KMS-11 (cell line): Measurements from ENCODE around the gene TMEM95.
"Not testable (repeated sequence)": the region's sequence is repeated elsewhere in the genome, so short reads cannot be mapped to it uniquely, and the experiment has no call there.

Source experiments
- H2AFZ ChIP-seq: fragments of 200-600 bp; sonication (generic); 2 replicates; pipeline ENCODE4 v1.6.1; 2016; ENCODE audit warnings: antibody characterized with exemption, mixed run types, low read depth
- H3K27ac ChIP-seq: fragments of 200-600 bp; sonication (generic); 2 replicates; pipeline ENCODE4 v1.6.1; 2016; ENCODE audit warnings: mild to moderate bottlenecking, mixed run types
- H3K27me3 ChIP-seq: fragments of 200-600 bp; sonication (generic); 2 replicates; pipeline ENCODE4 v1.6.1; 2017; ENCODE audit warnings: mild to moderate bottlenecking, low read depth, mixed run types, moderate library complexity; ENCODE audit not compliant: insufficient read depth
- H3K36me3 ChIP-seq: fragments of 200-600 bp; sonication (generic); 2 replicates; pipeline ENCODE4 v1.6.1; 2017; ENCODE audit warnings: mild to moderate bottlenecking, mixed run types; ENCODE audit not compliant: insufficient read depth
- H3K4me1 ChIP-seq: fragments of 200-600 bp; sonication (generic); 2 replicates; pipeline ENCODE4 v1.6.1; 2016; ENCODE audit warnings: mild to moderate bottlenecking, low read depth, mixed run types; ENCODE audit not compliant: poor library complexity, severe bottlenecking
- H3K4me2 ChIP-seq: fragments of 200-600 bp; sonication (generic); 2 replicates; pipeline ENCODE4 v1.7.0; 2016; ENCODE audit warnings: mild to moderate bottlenecking, mixed run types
- H3K4me3 ChIP-seq: fragments of 200-600 bp; sonication (generic); IDR thresholded peaks from 2 replicates; pipeline ENCODE4 v1.6.1; 2017; ENCODE audit warnings: low read depth, low read length, mixed read lengths; ENCODE audit not compliant: insufficient read depth
- H3K79me2 ChIP-seq: fragments of 200-600 bp; sonication (generic); 2 replicates; pipeline ENCODE4 v1.6.1; 2016; ENCODE audit warnings: low read depth, mixed run types; ENCODE audit not compliant: insufficient read depth
- H3K9ac ChIP-seq: fragments of 200-600 bp; sonication (generic); 2 replicates; pipeline ENCODE4 v1.6.1; 2016; ENCODE audit warnings: mild to moderate bottlenecking, mixed run types
- H4K20me1 ChIP-seq: fragments of 200-600 bp; sonication (generic); 2 replicates; pipeline ENCODE4 v1.6.1; 2016; ENCODE audit warnings: mild to moderate bottlenecking, mixed run types; ENCODE audit not compliant: insufficient read depth
- TF ChIP-seq, protein P1 (sequence below): fragments of 200-600 bp; sonication (generic); conservative IDR thresholded peaks from 2 replicates; pipeline ENCODE4 v1.6.1; 2017; ENCODE audit warnings: low read depth, mild to moderate bottlenecking, antibody characterized with exemption, low read length, moderate library complexity, mixed read lengths

Gene TMEM95

DNA sequence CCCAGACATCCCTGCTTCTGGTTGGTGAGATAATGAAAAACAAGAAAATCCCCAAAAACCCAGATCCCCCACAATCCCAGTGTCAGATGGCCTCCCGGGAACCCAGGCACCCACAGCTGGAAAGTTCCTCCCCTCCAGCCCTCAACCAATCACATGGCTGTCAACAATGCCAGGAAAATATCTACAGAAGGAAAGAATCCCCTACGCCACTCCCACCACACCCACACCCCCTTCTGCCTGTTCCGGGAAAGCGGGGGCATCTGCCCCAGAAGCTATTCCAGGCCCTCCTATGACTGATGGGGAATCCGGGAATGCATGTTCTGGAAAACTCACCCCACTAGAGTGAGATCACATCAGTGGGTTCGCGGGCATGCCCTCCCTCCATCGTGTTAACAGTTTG is 1.8 kb downstream of the TMEM95 start:
- H4K20me1 ChIP-seq = no peaks in the 10 kb centered on the region
- H3K36me3 ChIP-seq = no peaks in the 10 kb centered on the region
- no peak overlapping the region for H3K27ac ChIP-seq
- no peak overlapping the region for H3K9ac ChIP-seq
- no peak overlapping the region for H3K4me2 ChIP-seq
- no peaks in the 10 kb centered on the region for H3K79me2 ChIP-seq
- no peaks in the 10 kb centered on the region for H3K4me1 ChIP-seq
- TF ChIP-seq, protein P1, sequence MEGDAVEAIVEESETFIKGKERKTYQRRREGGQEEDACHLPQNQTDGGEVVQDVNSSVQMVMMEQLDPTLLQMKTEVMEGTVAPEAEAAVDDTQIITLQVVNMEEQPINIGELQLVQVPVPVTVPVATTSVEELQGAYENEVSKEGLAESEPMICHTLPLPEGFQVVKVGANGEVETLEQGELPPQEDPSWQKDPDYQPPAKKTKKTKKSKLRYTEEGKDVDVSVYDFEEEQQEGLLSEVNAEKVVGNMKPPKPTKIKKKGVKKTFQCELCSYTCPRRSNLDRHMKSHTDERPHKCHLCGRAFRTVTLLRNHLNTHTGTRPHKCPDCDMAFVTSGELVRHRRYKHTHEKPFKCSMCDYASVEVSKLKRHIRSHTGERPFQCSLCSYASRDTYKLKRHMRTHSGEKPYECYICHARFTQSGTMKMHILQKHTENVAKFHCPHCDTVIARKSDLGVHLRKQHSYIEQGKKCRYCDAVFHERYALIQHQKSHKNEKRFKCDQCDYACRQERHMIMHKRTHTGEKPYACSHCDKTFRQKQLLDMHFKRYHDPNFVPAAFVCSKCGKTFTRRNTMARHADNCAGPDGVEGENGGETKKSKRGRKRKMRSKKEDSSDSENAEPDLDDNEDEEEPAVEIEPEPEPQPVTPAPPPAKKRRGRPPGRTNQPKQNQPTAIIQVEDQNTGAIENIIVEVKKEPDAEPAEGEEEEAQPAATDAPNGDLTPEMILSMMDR = no peak
- no peaks in the 10 kb centered on the region for H3K27me3 ChIP-seq
- H2AFZ ChIP-seq = no peak overlapping the region
- H3K4me3 ChIP-seq = no peak overlapping the region

DNA sequence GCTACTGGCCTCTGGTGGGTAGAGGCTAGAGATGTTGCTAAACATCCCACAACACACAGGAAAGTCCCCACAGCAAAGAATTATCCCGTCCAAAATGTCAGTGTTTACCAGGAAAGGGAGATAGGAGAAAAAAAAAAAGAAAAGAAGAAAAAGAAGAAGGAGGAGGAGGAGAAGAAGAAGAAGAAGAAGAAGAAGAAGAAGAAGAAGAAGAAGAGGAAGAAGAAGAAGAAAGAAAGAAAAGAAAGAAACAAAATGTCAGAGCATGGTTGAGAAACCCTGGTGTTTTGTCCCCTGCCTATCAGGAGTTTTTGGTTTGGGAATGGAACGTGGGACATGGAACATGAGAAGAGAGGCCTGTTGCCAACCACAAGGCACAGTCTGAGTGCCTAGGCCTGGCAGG is 2.4 kb downstream of the TMEM95 start:
- TF ChIP-seq, protein P1 = no peak
- no peak overlapping the region for H2AFZ ChIP-seq
- H4K20me1 ChIP-seq = no peaks in the 10 kb centered on the region
- no peak overlapping the region for H3K27ac ChIP-seq
- no peak overlapping the region for H3K4me2 ChIP-seq
- H3K9ac ChIP-seq = no peak overlapping the region
- no peak overlapping the region for H3K4me3 ChIP-seq
- no peaks in the 10 kb centered on the region for H3K4me1 ChIP-seq
- no peaks in the 10 kb centered on the region for H3K27me3 ChIP-seq
- H3K36me3 ChIP-seq = no peaks in the 10 kb centered on the region
- no peaks in the 10 kb centered on the region for H3K79me2 ChIP-seq

DNA sequence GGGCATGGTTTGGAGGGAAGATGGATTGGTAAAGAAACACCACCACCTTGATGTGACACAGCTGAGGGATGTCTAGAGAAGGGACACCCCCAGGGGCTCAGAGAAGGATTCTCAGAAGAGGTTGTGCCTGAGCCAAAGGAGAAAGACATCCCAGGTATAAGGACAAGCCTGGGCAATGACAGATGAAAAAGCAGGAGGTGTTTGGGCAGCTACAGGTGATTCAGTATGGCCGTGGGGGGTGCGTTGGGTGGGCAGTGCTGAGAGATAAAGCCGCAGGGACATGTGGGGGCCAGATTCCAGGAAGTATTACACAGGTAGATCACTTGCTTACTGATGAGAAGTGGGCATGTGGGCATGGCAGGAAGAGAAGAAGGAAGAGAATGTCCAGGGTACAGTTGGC is 7.0 kb downstream of the TMEM95 start:
- no peaks in the 10 kb centered on the region for H4K20me1 ChIP-seq
- H3K27ac ChIP-seq = no peak overlapping the region
- no peak overlapping the region for H3K9ac ChIP-seq
- no peaks in the 10 kb centered on the region for H3K79me2 ChIP-seq
- no peak overlapping the region for H3K4me3 ChIP-seq
- no peaks in the 10 kb centered on the region for H3K27me3 ChIP-seq
- H3K36me3 ChIP-seq = no peaks in the 10 kb centered on the region
- no peak overlapping the region for H2AFZ ChIP-seq
- no peaks in the 10 kb centered on the region for H3K4me1 ChIP-seq
- H3K4me2 ChIP-seq = no peak overlapping the region
- TF ChIP-seq, protein P1 = no peak

DNA sequence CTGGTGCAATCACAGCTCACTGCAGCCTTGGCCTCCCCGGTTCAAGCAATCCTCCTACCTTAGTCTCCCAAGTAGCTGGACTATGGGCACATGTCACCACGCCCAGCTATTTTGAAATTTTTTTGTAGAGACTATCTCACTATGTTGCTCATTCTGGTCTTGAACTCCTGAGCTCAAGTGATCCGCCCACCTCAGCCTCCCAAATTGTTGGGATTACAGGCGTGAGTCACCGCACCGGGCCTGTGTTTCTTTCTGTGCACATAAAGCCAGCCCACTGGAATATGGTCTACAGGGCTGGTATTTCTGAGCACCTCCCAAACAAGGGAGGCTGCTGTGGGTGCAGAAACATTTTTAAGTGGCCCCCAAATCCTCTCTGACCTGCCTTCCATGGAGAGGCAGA is 8.4 kb downstream of the TMEM95 start:
- Histone ChIP-seq H4K20me1 (no peaks in the 10 kb centered on the region), H3K27me3 (no peaks in the 10 kb centered on the region), H2AFZ (no peak overlapping the region), H3K79me2 (no peaks in the 10 kb centered on the region), H3K36me3 (no peaks in the 10 kb centered on the region), H3K4me2 (no peak overlapping the region), H3K27ac (no peak overlapping the region), H3K9ac (no peak overlapping the region), H3K4me1 (no peaks in the 10 kb centered on the region), H3K4me3 (no peak overlapping the region)
- TF ChIP-seq, protein P1 = no peak

DNA sequence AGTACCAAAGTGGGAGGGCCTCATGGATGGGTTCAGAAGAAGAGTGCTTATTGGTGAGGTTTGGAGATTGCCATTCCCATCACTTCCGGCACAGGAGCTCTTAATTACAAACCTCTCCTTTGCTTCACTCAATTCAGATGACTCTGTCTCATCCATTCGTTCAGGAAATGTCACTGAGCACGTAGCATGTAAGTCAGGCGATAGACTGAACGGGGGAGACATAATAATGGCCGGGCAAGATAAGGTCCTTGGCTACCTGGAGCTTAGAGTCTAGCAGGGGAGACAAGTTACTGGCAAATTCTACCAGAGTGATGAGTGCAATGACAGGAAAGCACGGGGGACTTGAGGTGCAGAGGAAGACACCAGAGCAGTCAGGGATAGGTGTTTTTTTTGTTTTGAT is 11.0 kb downstream of the TMEM95 start:
- not testable (repeated sequence) for H3K79me2 ChIP-seq, H3K27ac ChIP-seq, H2AFZ ChIP-seq, H3K4me2 ChIP-seq, H4K20me1 ChIP-seq, H3K4me3 ChIP-seq, H3K9ac ChIP-seq, H3K4me1 ChIP-seq, H3K36me3 ChIP-seq, H3K27me3 ChIP-seq
